Measurements from ENCODE around the gene RALGDS. TPM values are rescaled to one million over a fixed set of nuclear protein-coding genes. Genes with fewer than 3 reads are reported as not detected.

The RALGDS gene
- total RNA-seq, 1 experiment from 2014 or later = 13.7 TPM

- Mint-ChIP-seq H3K9me3 (ENCODE audit: low read depth, unreplicated experiment) (no peaks in the 10 kb centered on the region), H3K27ac (ENCODE audit: unreplicated experiment) (no peak overlapping the region), H3K27me3 (ENCODE audit: unreplicated experiment) (no peaks in the 10 kb centered on the region), H3K4me3 (ENCODE audit: low read depth, unreplicated experiment) (no peak overlapping the region), H3K4me1 (ENCODE audit: low read depth, unreplicated experiment) (no peaks in the 10 kb centered on the region), H3K36me3 (ENCODE audit: insufficient read depth, unreplicated experiment) (no peaks in the 10 kb centered on the region)
- DNase-seq = no peak
- intact Hi-C loops (cut with micrococcal nuclease; ENCODE audit: unreplicated experiment) = no loop called here
- CTCF ChIA-PET = no interaction called here
- TF ChIP-seq CTCF (IDR thresholded peaks at IDR 0.05; ENCODE audit: unreplicated experiment) = no peak
- no TSS peak for BruUV-seq (replicated peaks)
Measured at GRCh38 chr9:133090752-133091385, 30.2 kb downstream of the RALGDS start.

- no peak overlapping the region for H3K27ac Mint-ChIP-seq (ENCODE audit: unreplicated experiment)
- H3K27me3 Mint-ChIP-seq (ENCODE audit: unreplicated experiment) = no peaks in the 10 kb centered on the region
- no peaks in the 10 kb centered on the region for H3K9me3 Mint-ChIP-seq (ENCODE audit: low read depth, unreplicated experiment)
- no peak for DNase-seq
- no peaks in the 10 kb centered on the region for H3K36me3 Mint-ChIP-seq (ENCODE audit: insufficient read depth, unreplicated experiment)
- no peak overlapping the region for H3K4me3 Mint-ChIP-seq (ENCODE audit: low read depth, unreplicated experiment)
- no peak for TF ChIP-seq CTCF (IDR thresholded peaks at IDR 0.05; ENCODE audit: unreplicated experiment)
- intact Hi-C loops (cut with micrococcal nuclease; ENCODE audit: unreplicated experiment) = no loop called here
- CTCF ChIA-PET = no interaction called here
- H3K4me1 Mint-ChIP-seq (ENCODE audit: low read depth, unreplicated experiment) = no peaks in the 10 kb centered on the region
- BruUV-seq (replicated peaks) = no TSS peak
Measured at GRCh38 chr9:133090187-133090586, 30.9 kb downstream of the RALGDS start.

GRCh38 chr9:133089271-133089671 is 31.8 kb downstream of the RALGDS start:
- no TSS peak for BruUV-seq (replicated peaks)
- TF ChIP-seq CTCF (IDR thresholded peaks at IDR 0.05; ENCODE audit: unreplicated experiment) = no peak
- no peak overlapping the region for H3K4me3 Mint-ChIP-seq (ENCODE audit: low read depth, unreplicated experiment)
- H3K27ac Mint-ChIP-seq (ENCODE audit: unreplicated experiment) = no peak overlapping the region
- CTCF ChIA-PET = no interaction called here
- no peaks in the 10 kb centered on the region for H3K36me3 Mint-ChIP-seq (ENCODE audit: insufficient read depth, unreplicated experiment)
- intact Hi-C loops (cut with micrococcal nuclease; ENCODE audit: unreplicated experiment) = no loop called here
- H3K27me3 Mint-ChIP-seq (ENCODE audit: unreplicated experiment) = no peaks in the 10 kb centered on the region
- H3K4me1 Mint-ChIP-seq (ENCODE audit: low read depth, unreplicated experiment) = no peaks in the 10 kb centered on the region
- no peaks in the 10 kb centered on the region for H3K9me3 Mint-ChIP-seq (ENCODE audit: low read depth, unreplicated experiment)
- no peak for DNase-seq

- DNase-seq = no peak
- Mint-ChIP-seq H3K27ac (ENCODE audit: unreplicated experiment) (no peak overlapping the region), H3K4me1 (ENCODE audit: low read depth, unreplicated experiment) (no peaks in the 10 kb centered on the region), H3K36me3 (ENCODE audit: insufficient read depth, unreplicated experiment) (no peaks in the 10 kb centered on the region), H3K4me3 (ENCODE audit: low read depth, unreplicated experiment) (no peak overlapping the region), H3K27me3 (ENCODE audit: unreplicated experiment) (no peaks in the 10 kb centered on the region), H3K9me3 (ENCODE audit: low read depth, unreplicated experiment) (no peaks in the 10 kb centered on the region)
- no TSS peak for BruUV-seq (replicated peaks)
- intact Hi-C loops (cut with micrococcal nuclease; ENCODE audit: unreplicated experiment) = no loop called here
- TF ChIP-seq CTCF (IDR thresholded peaks at IDR 0.05; ENCODE audit: unreplicated experiment) = no peak
- CTCF ChIA-PET = no interaction called here
Measured at GRCh38 chr9:133088756-133089155, 32.3 kb downstream of the RALGDS start.
